HG03571 (cell line): ENCODE data around the gene FAM181B.
A peak's percentile ranks its signal among the peaks of the same experiment; 100 is the strongest.

Experiments
- ATAC-seq: cut with Tn5 transposase; IDR thresholded peaks from one replicate; pipeline ENCODE4 v1.9.1; 2021; ENCODE audit not compliant: unreplicated experiment

The FAM181B gene

GRCh38 chr11:82686211-82686610, 47.5 kb downstream of the FAM181B start:
- no peak for ATAC-seq

- no peak for ATAC-seq
These were observed 50.6 kb downstream of the FAM181B start for GRCh38 chr11:82683029-82683428.

DNA sequence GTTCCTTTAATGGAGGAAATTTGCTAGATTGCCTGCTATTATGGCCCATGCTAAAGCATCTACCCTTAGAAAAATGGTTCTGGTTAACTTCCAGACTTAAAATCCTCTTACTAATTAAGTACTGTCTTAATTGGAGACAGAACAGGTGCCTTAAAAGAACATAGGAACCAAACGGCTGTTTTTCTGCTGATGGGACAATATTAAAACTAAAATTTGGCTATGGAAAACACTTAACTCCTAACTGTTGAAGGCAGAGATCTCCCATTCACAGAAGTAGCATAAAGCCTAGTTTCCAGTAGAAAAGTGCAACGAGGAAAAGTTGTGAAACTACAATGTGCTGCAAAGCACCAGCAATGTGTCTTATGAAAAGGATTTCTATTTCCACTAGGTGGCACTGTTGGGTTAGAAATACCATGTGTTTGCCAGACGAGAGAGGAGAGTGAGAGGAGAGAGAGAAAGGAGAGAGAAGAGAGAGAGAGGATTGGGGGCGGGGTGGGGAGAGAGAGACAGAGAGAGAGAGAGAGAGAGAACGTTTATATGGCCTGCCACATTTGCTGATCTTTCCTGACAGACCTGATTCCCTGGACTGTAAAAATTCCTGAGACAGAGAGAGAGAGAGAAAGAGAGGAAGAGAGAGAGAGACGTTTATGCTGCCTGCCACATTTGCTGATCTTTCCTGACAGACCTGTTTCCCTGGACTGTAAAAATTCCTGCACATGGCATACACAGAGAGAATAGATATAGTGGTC, 51.5 kb downstream of the FAM181B start:
- peak; percentile 72 for ATAC-seq

DNA sequence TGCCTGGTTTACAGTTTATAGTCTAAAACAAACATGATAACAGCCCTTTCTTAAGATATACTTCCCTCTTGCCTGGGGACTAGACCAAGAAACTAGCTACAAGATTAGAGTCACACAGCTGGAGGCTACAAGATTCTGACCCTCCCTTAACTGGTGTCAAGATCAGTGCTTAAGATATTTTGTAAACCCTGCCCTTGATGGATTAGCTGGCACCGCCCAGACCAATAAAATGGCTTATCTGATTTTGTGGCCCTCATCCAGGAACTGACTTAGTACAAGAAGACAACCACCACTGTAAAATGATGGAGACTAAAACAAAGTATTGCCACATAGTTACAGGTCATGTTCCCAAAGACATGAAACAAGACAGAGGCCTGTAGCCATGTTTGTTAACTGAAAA, 53.4 kb downstream of the FAM181B start:
- no peak for ATAC-seq
